ENCODE measurements around the gene ANXA9. TPM values are rescaled to one million over a fixed set of nuclear protein-coding genes. Genes with fewer than 3 reads are reported as not detected.

Gene ANXA9
- total and polyA plus RNA-seq, 2 experiments from 2014 or later = 1.4 to 2.2 TPM

DNA sequence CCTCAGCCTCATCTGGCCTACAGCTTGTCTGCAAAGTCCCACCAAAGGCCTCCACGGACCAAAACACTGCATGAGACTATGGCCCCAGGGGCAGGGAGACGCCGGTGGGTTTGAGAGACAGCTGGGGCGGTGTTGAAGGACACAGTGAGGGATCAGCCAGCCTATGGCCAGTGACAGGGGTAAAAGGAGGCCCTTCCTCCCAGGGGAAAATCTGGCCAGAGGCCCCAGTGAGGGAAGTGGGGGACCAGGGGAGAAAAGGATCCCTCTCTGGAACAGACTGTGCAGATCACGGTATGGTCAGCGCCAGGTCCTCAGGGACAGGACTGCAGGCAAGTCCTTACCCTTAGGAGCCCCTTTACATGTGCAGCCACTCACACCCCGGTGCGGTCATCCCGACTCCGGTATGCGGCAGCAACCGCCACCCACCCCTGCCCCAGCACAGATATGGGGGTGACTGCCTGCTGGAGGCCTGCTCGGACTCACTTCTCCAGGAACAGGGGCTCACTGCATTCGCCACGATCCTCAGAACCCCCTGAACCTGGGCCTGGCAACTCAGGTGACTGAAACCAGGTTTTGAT, 8.7 kb upstream of the ANXA9 start:
- Histone ChIP-seq H3K9me2 (ENCODE audit: insufficient read depth) (no peaks in the 10 kb centered on the region), H3K4me1 (ENCODE audit: insufficient read depth) (peaks cover 60% of the 10 kb centered on the region), H3K27ac (ENCODE audit: low read depth) (peak overlapping the region; percentile 88; the same call in 1 of the 2 replicates), H3K4me2 (peak overlapping the region; percentile 96), H3F3A (replicated peaks; ENCODE audit: low read depth) (peaks cover 12% of the 10 kb centered on the region), H2AFZ (no peak overlapping the region), H4K20me1 (replicated peaks; ENCODE audit: insufficient read depth) (peaks cover 22% of the 10 kb centered on the region; the same call in 1 of the 2 replicates), H3K79me2 (replicated peaks; ENCODE audit: insufficient read depth) (peaks cover 67% of the 10 kb centered on the region), H3K27me3 (ENCODE audit: insufficient read depth) (0 out of 2 replicates have a peak, but pooled peaks cover 3% of the 10 kb centered on the region), H3K36me3 (ENCODE audit: insufficient read depth) (peaks cover 5% of the 10 kb centered on the region; the same call in 1 of the 2 replicates), H3K4me3 (peak overlapping the region; percentile 88)
- ATAC-seq (no peak), DNase-seq (ENCODE audit: low spot score) (no peak)
- Mint-ChIP-seq H3K27me3 (ENCODE audit: insufficient read depth, low read depth, poor library complexity) (peaks cover 28% of the 10 kb centered on the region), H3K27ac (no peak overlapping the region), H3K9me3 (peaks cover 4% of the 10 kb centered on the region; the same call in 1 of the 3 replicates), H3K36me3 (ENCODE audit: low read depth) (peaks cover 22% of the 10 kb centered on the region), H3K4me1 (peaks cover 62% of the 10 kb centered on the region), H3K4me3 (peak overlapping the region; percentile 82)
- TF ChIP-seq EZH2 (IDR thresholded peaks at IDR 0.05; ENCODE audit: low read depth, unreplicated experiment) = no peak
- TF ChIP-seq, protein P1, sequence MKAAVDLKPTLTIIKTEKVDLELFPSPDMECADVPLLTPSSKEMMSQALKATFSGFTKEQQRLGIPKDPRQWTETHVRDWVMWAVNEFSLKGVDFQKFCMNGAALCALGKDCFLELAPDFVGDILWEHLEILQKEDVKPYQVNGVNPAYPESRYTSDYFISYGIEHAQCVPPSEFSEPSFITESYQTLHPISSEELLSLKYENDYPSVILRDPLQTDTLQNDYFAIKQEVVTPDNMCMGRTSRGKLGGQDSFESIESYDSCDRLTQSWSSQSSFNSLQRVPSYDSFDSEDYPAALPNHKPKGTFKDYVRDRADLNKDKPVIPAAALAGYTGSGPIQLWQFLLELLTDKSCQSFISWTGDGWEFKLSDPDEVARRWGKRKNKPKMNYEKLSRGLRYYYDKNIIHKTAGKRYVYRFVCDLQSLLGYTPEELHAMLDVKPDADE (IDR thresholded peaks at IDR 0.05) = no peak

DNA sequence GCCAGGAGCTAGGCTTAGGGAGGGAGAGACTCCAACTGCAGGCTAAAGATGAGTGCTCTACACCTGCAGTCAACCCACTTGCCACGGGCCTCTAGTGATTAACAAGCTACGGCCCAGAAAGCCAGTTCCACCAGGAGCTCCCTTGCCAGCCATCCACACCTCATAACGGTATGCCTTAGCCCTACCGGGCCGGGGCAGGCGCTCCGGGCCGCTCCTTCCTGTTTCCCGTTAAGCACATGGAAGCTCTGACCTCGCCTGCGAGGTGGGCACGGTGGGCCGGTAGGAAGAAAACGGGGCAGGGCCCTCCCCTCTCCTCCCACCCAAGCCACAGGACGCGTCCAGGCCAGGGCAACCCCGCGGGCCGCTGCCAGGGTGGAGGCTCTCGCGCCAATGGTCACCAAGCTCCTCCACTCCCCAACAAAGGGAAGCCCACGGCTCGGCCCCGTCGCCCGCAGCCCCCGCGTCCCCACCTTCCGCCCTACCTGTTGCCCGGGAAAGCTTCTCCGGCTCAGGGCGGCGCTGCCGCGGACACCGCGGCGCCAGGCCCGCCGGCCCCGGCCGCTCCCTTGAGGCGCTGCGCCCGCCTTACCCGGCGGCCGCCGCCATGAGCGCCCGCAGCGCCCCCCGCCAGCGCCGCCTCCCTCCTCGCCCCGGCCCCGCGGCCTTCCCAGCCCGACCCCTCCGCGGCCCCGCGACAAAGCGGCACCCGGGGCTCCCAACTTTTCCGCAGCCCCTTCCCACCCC, 8.1 kb upstream of the ANXA9 start:
- Histone ChIP-seq H3K4me1 (ENCODE audit: insufficient read depth) (peaks cover 63% of the 10 kb centered on the region), H2AFZ (no peak overlapping the region), H3K9me2 (ENCODE audit: insufficient read depth) (no peaks in the 10 kb centered on the region), H4K20me1 (replicated peaks; ENCODE audit: insufficient read depth) (peaks cover 20% of the 10 kb centered on the region; the same call in 1 of the 2 replicates), H3K4me2 (peak overlapping the region; percentile 96), H3K27me3 (ENCODE audit: insufficient read depth) (0 out of 2 replicates have a peak, but pooled peaks cover 3% of the 10 kb centered on the region), H3K27ac (ENCODE audit: low read depth) (0 out of 2 replicates have a peak overlapping the region, but pooled peaks have one; percentile 50), H3F3A (replicated peaks; ENCODE audit: low read depth) (peaks cover 14% of the 10 kb centered on the region), H3K4me3 (peak overlapping the region; percentile 88), H3K36me3 (ENCODE audit: insufficient read depth) (no peaks in the 10 kb centered on the region), H3K79me2 (replicated peaks; ENCODE audit: insufficient read depth) (peaks cover 60% of the 10 kb centered on the region)
- Mint-ChIP-seq H3K4me3 (peak overlapping the region; percentile 82), H3K36me3 (ENCODE audit: low read depth) (peaks cover 15% of the 10 kb centered on the region), H3K4me1 (peaks cover 62% of the 10 kb centered on the region), H3K27ac (no peak overlapping the region), H3K9me3 (peaks cover 4% of the 10 kb centered on the region; the same call in 1 of the 3 replicates), H3K27me3 (ENCODE audit: insufficient read depth, low read depth, poor library complexity) (peaks cover 24% of the 10 kb centered on the region)
- DNase-seq (ENCODE audit: low spot score) = peak; percentile 53
- TF ChIP-seq POLR2AphosphoS5 (IDR thresholded peaks at IDR 0.05; ENCODE audit: low read depth) = 0 out of 2 replicates have a peak, but pooled peaks have one; percentile 29
- TF ChIP-seq EZH2 (IDR thresholded peaks at IDR 0.05; ENCODE audit: low read depth, unreplicated experiment) = no peak
- ATAC-seq = peak; percentile 1; the same call in 2 of the 3 replicates

DNA sequence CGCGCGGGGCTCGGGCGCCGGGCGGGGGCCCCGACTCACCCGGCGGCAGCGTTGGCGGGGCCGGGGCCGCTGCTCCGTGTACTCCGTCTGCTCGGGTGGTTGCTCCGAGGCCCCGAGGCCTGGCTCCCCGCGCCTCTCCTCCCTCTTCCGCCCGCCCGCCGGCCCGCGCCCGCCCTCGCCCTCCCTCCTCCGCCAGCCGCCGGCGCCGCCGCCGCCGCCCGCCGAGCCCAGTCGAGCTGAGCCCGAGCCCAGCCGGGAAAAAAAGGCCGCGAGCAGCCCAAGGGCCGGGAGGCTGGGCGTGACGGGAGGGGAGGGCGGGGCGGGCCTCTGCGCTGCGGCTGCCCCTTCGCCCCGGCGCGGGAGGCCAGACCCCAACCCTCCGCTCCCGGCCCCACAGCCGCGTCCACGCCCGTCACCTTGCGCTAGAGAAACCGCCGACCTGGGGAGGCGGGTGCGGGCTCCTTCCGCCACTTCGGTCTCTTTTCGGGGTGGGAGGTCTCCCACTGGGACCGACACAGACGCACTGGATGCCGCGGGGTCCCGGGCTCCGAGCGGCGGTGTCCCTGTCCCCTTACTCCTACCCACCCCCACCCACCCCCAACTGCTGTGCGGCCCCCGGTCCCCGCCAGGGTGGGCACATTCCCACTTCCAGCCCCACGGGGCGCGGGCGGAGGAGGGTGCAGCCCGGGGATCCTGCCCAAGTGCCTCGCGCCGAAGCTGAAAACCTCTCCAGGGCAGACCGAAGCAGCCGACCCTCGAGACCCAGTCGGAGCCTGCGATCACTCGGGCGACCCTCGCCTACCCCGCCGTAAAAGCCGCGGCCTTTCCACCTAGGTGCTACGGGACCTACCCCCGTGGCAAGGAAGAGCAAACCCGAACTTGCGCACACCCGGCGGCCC, 7.3 kb upstream of the ANXA9 start, which contains the start of gene CERS2:
CERS2 (minus strand) TSS at position 256 of the 899 bp plus-strand sequence. CDS start 5,745 bp downstream, outside the sequence.
- peaks cover 24% of the 10 kb centered on the region for H3K27me3 Mint-ChIP-seq (ENCODE audit: insufficient read depth, low read depth, poor library complexity)
- peak within 1 kb of the TSS; percentile 88 for H3K4me3 ChIP-seq
- peak within 1 kb of the TSS; percentile 82 for H3K4me3 Mint-ChIP-seq
- peak within 1 kb of the TSS; percentile 50; the same call in 1 of the 2 replicates for H3K27ac ChIP-seq (ENCODE audit: low read depth)
- peak within 1 kb of the TSS; percentile 36; the same call in 1 of the 2 replicates for H3K27ac Mint-ChIP-seq
- TF ChIP-seq STAT1 (IDR thresholded peaks at IDR 0.05; ENCODE audit: unreplicated experiment) (no peak), EZH2phosphoT487 (IDR thresholded peaks at IDR 0.05; ENCODE audit: unreplicated experiment) (no peak), POLR2AphosphoS5 (IDR thresholded peaks at IDR 0.05; ENCODE audit: low read depth) (peak; percentile 44)
- ATAC-seq (peak; percentile 18), DNase-seq (ENCODE audit: low spot score) (peak; percentile 87)
- H3K36me3 ChIP-seq (ENCODE audit: insufficient read depth) = no peaks in the 10 kb centered on the region
- 0 out of 2 replicates have a peak, but pooled peaks cover 3% of the 10 kb centered on the region for H3K27me3 ChIP-seq (ENCODE audit: insufficient read depth)
- peaks cover 68% of the 10 kb centered on the region for H3K4me1 Mint-ChIP-seq
- H3F3A ChIP-seq (replicated peaks; ENCODE audit: low read depth) = peaks cover 12% of the 10 kb centered on the region
- H3K4me2 ChIP-seq = peak within 1 kb of the TSS; percentile 96
- H4K20me1 ChIP-seq (replicated peaks; ENCODE audit: insufficient read depth) = peaks cover 12% of the 10 kb centered on the region; the same call in 1 of the 2 replicates
- peaks cover 4% of the 10 kb centered on the region; the same call in 1 of the 3 replicates for H3K9me3 Mint-ChIP-seq
- H3K4me1 ChIP-seq (ENCODE audit: insufficient read depth) = peaks cover 66% of the 10 kb centered on the region
- peak within 1 kb of the TSS; percentile 89 for H2AFZ ChIP-seq
- no peaks in the 10 kb centered on the region for H3K9me2 ChIP-seq (ENCODE audit: insufficient read depth)
- peaks cover 14% of the 10 kb centered on the region; the same call in 1 of the 3 replicates for H3K36me3 Mint-ChIP-seq (ENCODE audit: low read depth)
- peaks cover 52% of the 10 kb centered on the region for H3K79me2 ChIP-seq (replicated peaks; ENCODE audit: insufficient read depth)
